ENCODE measurements around the gene POLR1E.
"Not testable (repeated sequence)": the region's sequence is repeated elsewhere in the genome, so short reads cannot be mapped to it uniquely, and the experiment has no call there.

The POLR1E gene

GRCh38 chr9:37471942-37472684 is 13.6 kb upstream of the POLR1E start:
- no peaks in the 10 kb centered on the region for H3K9me2 ChIP-seq (replicated peaks; ENCODE audit: control insufficient read depth, low read length)

GRCh38 chr9:37473982-37474381 is 11.8 kb upstream of the POLR1E start:
- not testable (repeated sequence) for H3K27me3 ChIP-seq (ENCODE audit: control insufficient read depth, low read length); H3K4me2 ChIP-seq (ENCODE audit: low read length); H4K20me1 ChIP-seq (ENCODE audit: control insufficient read depth, insufficient read depth, low read depth, low read length); H3K27ac ChIP-seq (ENCODE audit: low read depth, low read length); H3K4me3 ChIP-seq (ENCODE audit: low read length); H3K36me3 ChIP-seq (ENCODE audit: control insufficient read depth, low read length); H3K79me2 ChIP-seq (ENCODE audit: control insufficient read depth, low read length); H3K9me2 ChIP-seq (replicated peaks; ENCODE audit: control insufficient read depth, low read length)
- Histone ChIP-seq H3K9me3 (ENCODE audit: control insufficient read depth, insufficient read depth, low read length) (peaks cover 10% of the 10 kb centered on the region; the same call in 1 of the 2 replicates), H3F3A (ENCODE audit: control insufficient read depth, insufficient read depth) (peaks cover 12% of the 10 kb centered on the region), H3K4me1 (ENCODE audit: control insufficient read depth, low read length) (peaks cover 16% of the 10 kb centered on the region)

More at GRCh38 chr9:37471942-37472684, 13.6 kb upstream of the POLR1E start:
- no peak overlapping the region for H3K4me3 ChIP-seq (ENCODE audit: low read length)
- no peaks in the 10 kb centered on the region for H3K36me3 ChIP-seq (ENCODE audit: control insufficient read depth, low read length)
- H3K79me2 ChIP-seq (ENCODE audit: control insufficient read depth, low read length) = no peaks in the 10 kb centered on the region
- peaks cover 12% of the 10 kb centered on the region for H3F3A ChIP-seq (ENCODE audit: control insufficient read depth, insufficient read depth)
- no peak overlapping the region for H3K27ac ChIP-seq (ENCODE audit: low read depth, low read length)
- peaks cover 10% of the 10 kb centered on the region; the same call in 1 of the 2 replicates for H3K9me3 ChIP-seq (ENCODE audit: control insufficient read depth, insufficient read depth, low read length)
- TF ChIP-seq EZH2phosphoT487 (IDR thresholded peaks at IDR 0.05; ENCODE audit: borderline replicate concordance, low read length) = no peak
- TF ChIP-seq, protein P1, sequence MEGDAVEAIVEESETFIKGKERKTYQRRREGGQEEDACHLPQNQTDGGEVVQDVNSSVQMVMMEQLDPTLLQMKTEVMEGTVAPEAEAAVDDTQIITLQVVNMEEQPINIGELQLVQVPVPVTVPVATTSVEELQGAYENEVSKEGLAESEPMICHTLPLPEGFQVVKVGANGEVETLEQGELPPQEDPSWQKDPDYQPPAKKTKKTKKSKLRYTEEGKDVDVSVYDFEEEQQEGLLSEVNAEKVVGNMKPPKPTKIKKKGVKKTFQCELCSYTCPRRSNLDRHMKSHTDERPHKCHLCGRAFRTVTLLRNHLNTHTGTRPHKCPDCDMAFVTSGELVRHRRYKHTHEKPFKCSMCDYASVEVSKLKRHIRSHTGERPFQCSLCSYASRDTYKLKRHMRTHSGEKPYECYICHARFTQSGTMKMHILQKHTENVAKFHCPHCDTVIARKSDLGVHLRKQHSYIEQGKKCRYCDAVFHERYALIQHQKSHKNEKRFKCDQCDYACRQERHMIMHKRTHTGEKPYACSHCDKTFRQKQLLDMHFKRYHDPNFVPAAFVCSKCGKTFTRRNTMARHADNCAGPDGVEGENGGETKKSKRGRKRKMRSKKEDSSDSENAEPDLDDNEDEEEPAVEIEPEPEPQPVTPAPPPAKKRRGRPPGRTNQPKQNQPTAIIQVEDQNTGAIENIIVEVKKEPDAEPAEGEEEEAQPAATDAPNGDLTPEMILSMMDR (IDR thresholded peaks at IDR 0.05; ENCODE audit: low read depth, low read length, poor library complexity, severe bottlenecking) = no peak
- H3K4me1 ChIP-seq (ENCODE audit: control insufficient read depth, low read length) = peaks cover 5% of the 10 kb centered on the region
- H3K27me3 ChIP-seq (ENCODE audit: control insufficient read depth, low read length) = no peaks in the 10 kb centered on the region
- H3K4me2 ChIP-seq (ENCODE audit: low read length) = 0 out of 2 replicates have a peak overlapping the region, but pooled peaks have one; percentile 34
- no peaks in the 10 kb centered on the region for H4K20me1 ChIP-seq (ENCODE audit: control insufficient read depth, insufficient read depth, low read depth, low read length)

DNA sequence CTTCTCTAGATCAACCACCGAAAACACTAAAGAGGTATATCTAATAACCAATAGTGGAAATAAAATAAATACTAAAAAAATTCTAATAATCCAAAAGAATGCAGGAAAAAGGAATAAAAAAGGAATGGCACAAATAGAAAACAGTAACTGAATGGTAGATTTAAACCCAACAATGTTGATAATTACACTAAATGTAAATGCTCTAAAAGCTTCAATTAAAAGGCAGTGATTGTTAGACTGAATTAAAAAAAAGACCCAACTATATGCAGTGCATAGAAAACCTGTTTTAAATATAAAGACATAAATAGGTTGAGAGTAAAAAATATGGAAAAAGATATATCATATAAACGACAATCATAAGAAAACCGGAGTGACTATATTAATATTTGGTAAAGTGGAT is 11.3 kb upstream of the POLR1E start:
- Histone ChIP-seq H3K4me3 (ENCODE audit: low read length) (no peak overlapping the region), H3K4me2 (ENCODE audit: low read length) (no peak overlapping the region), H3K4me1 (ENCODE audit: control insufficient read depth, low read length) (peaks cover 16% of the 10 kb centered on the region), H3K9me3 (ENCODE audit: control insufficient read depth, insufficient read depth, low read length) (peaks cover 10% of the 10 kb centered on the region; the same call in 1 of the 2 replicates), H3K27ac (ENCODE audit: low read depth, low read length) (no peak overlapping the region), H3K9me2 (replicated peaks; ENCODE audit: control insufficient read depth, low read length) (no peaks in the 10 kb centered on the region), H3K36me3 (ENCODE audit: control insufficient read depth, low read length) (no peaks in the 10 kb centered on the region), H3K27me3 (ENCODE audit: control insufficient read depth, low read length) (no peaks in the 10 kb centered on the region), H4K20me1 (ENCODE audit: control insufficient read depth, insufficient read depth, low read depth, low read length) (no peaks in the 10 kb centered on the region), H3K79me2 (ENCODE audit: control insufficient read depth, low read length) (no peaks in the 10 kb centered on the region), H3F3A (ENCODE audit: control insufficient read depth, insufficient read depth) (peaks cover 12% of the 10 kb centered on the region)
- TF ChIP-seq, protein P1 (IDR thresholded peaks at IDR 0.05; ENCODE audit: low read depth, low read length, poor library complexity, severe bottlenecking) = no peak
- TF ChIP-seq EZH2phosphoT487 (IDR thresholded peaks at IDR 0.05; ENCODE audit: borderline replicate concordance, low read length) = no peak

GRCh38 chr9:37476930-37477329 is 8.8 kb upstream of the POLR1E start:
- Histone ChIP-seq H3K4me3 (ENCODE audit: low read length) (no peak overlapping the region), H3K36me3 (ENCODE audit: control insufficient read depth, low read length) (no peaks in the 10 kb centered on the region), H3K27ac (ENCODE audit: low read depth, low read length) (no peak overlapping the region), H3K4me1 (ENCODE audit: control insufficient read depth, low read length) (peaks cover 16% of the 10 kb centered on the region), H3K9me2 (replicated peaks; ENCODE audit: control insufficient read depth, low read length) (no peaks in the 10 kb centered on the region), H3K4me2 (ENCODE audit: low read length) (no peak overlapping the region), H3F3A (ENCODE audit: control insufficient read depth, insufficient read depth) (no peaks in the 10 kb centered on the region), H3K79me2 (ENCODE audit: control insufficient read depth, low read length) (no peaks in the 10 kb centered on the region), H3K27me3 (ENCODE audit: control insufficient read depth, low read length) (no peaks in the 10 kb centered on the region; the same call in 1 of the 2 replicates), H4K20me1 (ENCODE audit: control insufficient read depth, insufficient read depth, low read depth, low read length) (no peaks in the 10 kb centered on the region), H3K9me3 (ENCODE audit: control insufficient read depth, insufficient read depth, low read length) (peaks cover 10% of the 10 kb centered on the region; the same call in 1 of the 2 replicates)
- no peak for TF ChIP-seq EZH2phosphoT487 (IDR thresholded peaks at IDR 0.05; ENCODE audit: borderline replicate concordance, low read length)
- TF ChIP-seq, protein P1 (IDR thresholded peaks at IDR 0.05; ENCODE audit: low read depth, low read length, poor library complexity, severe bottlenecking) = no peak

GRCh38 chr9:37477443-37477842 is 8.3 kb upstream of the POLR1E start:
- H3K27me3 ChIP-seq (ENCODE audit: control insufficient read depth, low read length); H3K4me2 ChIP-seq (ENCODE audit: low read length); H3K36me3 ChIP-seq (ENCODE audit: control insufficient read depth, low read length); H3K9me2 ChIP-seq (replicated peaks; ENCODE audit: control insufficient read depth, low read length); H3K79me2 ChIP-seq (ENCODE audit: control insufficient read depth, low read length); H3K27ac ChIP-seq (ENCODE audit: low read depth, low read length); H4K20me1 ChIP-seq (ENCODE audit: control insufficient read depth, insufficient read depth, low read depth, low read length); H3F3A ChIP-seq (ENCODE audit: control insufficient read depth, insufficient read depth); H3K4me3 ChIP-seq (ENCODE audit: low read length): not testable (repeated sequence)
- peaks cover 10% of the 10 kb centered on the region; the same call in 1 of the 2 replicates for H3K9me3 ChIP-seq (ENCODE audit: control insufficient read depth, insufficient read depth, low read length)
- H3K4me1 ChIP-seq (ENCODE audit: control insufficient read depth, low read length) = peaks cover 13% of the 10 kb centered on the region
